CD4-positive, alpha-beta T cell treated with Interleukin-1 beta for 1 hour (primary cell): ENCODE data around the gene ZNF441.
"Not testable (repeated sequence)": the region's sequence is repeated elsewhere in the genome, so short reads cannot be mapped to it uniquely, and the experiment has no call there.

Experiments used
- DNase-seq, 2 donors: peaks; one replicate each; pipeline ENCODE4 v3.0.0-alpha.2; 2020 to 2022

The ZNF441 gene

GRCh38 chr19:11766597-11767591, at the start of gene ZNF441:
TSS of gene ZNF441 (plus strand) at chr19:11767000. CDS start at chr19:11767194, 194 bp downstream.
- peak; percentile 92 to 93 for DNase-seq

DNA sequence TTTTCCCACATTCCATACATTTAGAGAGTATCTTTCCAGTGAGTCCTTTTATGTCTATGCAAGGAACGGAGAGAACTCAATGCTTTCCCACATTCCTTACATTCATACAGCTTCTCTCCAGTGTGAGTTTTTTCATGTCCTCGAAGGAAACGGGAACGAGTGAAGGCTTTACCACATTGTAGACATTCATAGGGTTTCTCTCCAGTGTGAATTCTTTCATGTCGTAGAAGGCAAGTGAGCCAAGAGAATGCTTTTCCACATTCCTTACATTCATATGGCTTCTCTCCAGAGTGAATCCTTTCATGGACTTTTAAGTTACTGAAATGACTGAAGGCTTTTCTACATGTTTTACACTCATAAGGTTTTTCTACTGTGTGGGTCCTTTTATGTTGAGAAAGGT, 45.1 kb upstream of the ZNF441 start:
- no peak for DNase-seq

DNA sequence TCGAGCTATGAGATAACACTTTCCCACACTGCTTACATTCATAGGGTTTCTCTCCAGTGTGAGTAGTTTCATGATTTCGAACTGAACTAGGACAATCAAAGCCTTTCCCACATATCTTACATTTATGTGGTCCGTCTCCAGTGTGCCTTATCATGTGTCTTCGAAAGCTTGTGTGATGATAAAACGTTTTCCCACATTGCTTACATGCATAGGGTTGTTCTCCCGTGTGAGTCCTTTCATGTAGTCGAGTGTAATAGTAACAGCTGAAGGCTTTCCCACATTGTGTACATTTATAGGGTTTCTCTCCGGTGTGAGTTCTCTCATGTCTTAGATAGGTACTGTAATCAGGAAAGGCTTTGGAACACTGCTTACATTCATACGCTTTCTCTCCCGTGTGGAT, 44.4 kb upstream of the ZNF441 start:
- DNase-seq: no peak

DNA sequence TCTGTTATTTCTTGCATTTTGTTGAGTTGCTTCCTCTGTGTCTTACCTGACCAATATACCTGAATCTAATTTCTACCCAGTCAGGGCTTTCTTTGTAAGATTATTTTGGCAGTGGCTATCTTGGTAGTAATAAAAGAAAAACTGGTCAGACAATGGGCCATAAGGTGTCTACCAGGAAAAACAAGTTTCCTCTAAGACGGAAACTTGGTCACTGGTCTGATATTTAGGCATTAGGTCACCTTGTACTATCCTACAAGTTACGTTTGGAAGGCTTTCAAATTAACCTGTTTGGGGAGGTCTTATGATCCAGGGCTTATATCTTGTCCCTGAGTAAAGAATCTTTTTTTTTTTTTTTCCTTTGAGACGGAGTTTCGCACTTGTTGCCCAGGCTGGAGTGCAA, 37.2 kb upstream of the ZNF441 start:
- no peak for DNase-seq

DNA sequence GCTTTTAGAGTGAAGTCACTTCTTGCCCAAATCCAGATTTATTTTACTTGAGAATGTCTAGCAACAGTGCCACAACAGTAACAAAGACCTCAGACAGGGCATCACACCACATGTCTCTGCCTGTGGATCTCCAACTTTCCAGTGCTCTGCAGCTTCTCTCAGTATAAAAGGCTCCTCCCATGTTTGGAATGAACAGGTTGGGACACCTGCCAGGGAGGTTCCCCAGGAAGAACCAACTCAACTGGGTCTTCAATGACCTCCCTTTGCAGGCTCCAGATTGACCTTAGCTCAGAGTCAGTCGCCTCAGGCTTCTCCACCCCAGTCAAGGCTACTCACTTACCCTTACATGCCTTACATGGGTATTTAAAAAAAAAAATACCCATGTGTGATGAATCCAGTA, 31.4 kb upstream of the ZNF441 start:
- no peak for DNase-seq

DNA sequence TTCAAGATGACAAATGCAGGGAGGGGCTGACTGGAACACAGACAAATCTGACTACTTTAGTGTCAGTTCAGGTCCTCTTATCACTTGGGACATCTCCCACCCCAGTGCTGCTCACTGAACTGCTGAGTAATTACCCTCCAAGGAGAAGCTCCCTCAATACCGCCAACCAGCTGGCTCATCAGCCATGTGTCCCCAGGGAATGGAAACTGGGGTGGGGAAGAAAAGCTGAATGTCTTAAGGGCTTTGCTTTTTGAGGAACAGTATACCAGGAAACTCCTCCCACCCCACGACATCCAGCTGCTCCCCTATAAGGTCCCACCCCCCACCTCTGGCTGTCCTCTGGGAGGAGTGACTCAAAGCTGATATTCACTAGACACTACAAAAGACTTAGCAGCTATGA, 30.1 kb upstream of the ZNF441 start:
- peak in 1 of 2 donors; percentile 22 for DNase-seq

DNA sequence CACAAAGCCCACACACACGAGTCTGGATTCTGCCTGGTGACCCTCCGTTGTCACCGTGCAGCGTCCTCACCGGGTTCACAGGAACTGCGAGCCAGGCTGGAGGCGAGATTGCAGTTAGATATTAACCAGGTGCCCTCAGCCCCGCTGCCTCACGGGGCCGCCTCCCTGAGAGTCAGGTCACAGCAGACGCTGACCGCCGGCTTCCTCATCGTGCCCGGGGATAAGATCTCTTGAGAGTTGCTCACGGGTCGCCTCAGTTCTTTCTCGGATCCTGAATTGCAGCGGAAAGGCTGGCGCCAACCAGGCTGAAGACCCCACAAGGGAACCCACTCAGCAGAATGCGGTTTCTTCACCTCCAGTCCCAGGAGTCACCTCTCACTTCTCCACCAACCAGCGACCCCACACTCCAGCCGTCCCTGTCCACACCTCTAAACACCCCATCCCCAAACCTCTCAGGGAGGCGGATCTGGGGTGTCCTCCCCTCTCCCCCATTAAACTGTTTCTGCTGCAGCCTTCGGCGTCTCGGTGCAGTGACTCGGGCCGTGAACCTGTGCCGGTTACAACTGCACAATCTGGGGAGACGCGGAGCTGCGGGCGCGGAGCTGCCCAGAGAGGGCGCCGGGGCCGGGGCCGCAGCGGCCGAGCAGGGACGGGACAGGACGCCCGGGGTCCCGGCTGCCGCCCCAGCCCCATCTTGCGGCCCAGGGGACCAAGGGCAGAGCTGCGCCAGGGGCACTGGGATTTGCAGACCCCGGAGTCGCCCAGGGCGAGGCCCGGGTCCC, 28.6 kb upstream of the ZNF441 start:
- peak; percentile 17 to 20 for DNase-seq

DNA sequence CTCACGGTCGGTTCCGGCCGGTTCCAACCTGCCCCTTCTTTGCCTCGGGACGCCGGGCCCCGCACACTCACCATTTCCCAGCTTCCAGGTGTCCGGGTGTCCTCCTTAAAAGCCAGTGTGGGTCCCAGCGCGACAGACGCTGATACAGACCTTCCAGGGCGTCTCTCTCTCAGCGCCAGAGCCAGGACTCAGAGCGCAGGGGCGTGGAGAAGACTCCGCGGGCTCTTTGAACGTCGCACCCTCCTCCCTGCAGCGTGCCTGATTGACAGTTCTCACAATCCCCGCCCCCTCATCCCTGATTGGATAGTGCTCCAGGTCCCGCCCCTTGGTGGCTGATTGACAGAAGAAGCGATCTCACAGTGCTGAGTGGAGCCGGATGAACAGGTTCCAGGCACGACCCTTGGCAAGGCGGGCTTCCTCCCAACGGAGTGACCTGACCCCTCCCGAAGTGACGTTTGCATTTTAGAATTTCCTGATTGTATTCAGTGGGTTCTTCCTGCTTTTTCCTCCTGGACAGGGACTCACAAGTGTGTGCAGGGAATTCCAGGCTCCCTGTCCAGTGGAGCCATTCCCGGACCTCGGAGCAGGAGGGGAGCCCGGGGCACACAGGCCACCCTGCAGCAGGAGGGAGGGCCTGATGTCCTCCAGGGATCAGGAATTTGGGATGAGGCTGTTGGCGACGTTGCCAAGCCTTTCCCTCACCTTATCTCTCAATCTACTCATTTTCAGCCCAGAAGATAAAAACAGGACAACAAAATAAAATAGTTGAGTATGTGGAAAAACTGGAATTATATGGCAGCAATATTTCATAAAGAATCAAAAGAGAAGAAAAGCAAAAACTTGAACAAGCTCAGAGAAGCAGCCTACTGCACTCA, 27.8 kb upstream of the ZNF441 start, which contains the start of gene ZNF823:
ZNF823 (minus strand) TSS at position 201 of the 875 bp plus-strand sequence; CDS start at position 74, 127 bp downstream.
- DNase-seq: peak; percentile 92 to 98

GRCh38 chr19:11745869-11746268, 20.9 kb upstream of the ZNF441 start:
- no peak for DNase-seq

GRCh38 chr19:11747277-11747676, 19.5 kb upstream of the ZNF441 start:
- no peak for DNase-seq

GRCh38 chr19:11749751-11750150, 17.0 kb upstream of the ZNF441 start:
- no peak for DNase-seq

GRCh38 chr19:11752244-11752736, 14.5 kb upstream of the ZNF441 start:
- DNase-seq: no peak

DNA sequence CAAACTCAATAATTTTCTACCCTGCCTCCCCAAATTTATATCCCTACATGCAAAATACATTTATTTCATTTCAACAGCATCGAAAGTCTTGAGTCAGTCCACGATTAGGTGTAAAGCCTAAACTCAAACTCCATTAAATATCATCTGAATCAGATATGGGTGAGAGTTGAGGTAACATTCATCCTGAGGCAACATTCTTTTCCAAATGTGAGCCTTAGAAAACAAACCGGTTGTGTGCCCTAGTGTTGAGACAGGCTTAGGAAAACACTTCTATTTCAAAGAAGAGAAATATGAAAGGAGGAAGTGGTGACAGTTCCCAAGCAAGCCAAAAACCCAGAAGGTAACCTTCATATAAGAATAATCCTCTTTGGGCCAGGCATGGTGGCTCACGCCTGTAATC, 12.1 kb upstream of the ZNF441 start:
- DNase-seq: no peak

DNA sequence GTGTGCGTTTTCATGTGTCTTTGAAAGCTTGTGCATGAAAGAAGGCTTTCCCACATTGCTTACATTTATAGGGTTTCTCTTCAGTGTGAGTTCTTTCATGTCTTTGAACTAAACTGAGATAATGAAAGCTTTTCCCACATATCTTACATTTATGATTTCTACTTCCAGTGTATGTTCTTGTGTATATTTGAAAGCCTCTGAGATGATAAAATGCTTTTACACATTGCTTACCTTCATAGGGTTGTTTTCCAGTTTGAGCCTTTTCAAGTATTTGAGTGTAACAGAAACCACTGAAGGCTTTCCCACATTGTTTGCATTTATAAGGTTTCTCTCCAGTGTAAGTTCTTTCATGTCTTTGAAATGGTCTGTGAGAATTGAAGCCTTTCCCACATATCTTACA, 9.8 kb upstream of the ZNF441 start:
- no peak for DNase-seq

GRCh38 chr19:11759805-11760204, 7.0 kb upstream of the ZNF441 start:
- no peak for DNase-seq

- DNase-seq: no peak
These were observed 3.7 kb upstream of the ZNF441 start for GRCh38 chr19:11763117-11763516.

DNA sequence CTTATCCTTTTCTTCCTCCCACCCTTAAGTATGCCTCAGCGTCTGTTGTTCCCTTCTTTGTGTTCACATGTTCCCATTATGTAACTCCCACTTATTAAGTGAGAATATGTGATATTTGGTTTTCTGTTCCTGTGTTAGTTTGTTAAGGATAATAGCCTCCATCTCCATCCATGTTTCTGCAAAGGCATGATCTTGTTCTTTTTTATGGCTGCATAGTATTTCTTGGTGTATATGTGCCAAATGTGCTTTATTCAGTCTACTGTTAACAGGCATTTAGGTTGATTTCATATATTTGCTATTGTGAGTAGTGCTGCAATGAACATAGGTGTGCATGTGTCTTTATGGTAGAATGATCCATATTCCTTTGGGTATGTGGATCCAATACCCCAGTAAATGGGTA, 3.2 kb upstream of the ZNF441 start:
- DNase-seq: no peak

DNA sequence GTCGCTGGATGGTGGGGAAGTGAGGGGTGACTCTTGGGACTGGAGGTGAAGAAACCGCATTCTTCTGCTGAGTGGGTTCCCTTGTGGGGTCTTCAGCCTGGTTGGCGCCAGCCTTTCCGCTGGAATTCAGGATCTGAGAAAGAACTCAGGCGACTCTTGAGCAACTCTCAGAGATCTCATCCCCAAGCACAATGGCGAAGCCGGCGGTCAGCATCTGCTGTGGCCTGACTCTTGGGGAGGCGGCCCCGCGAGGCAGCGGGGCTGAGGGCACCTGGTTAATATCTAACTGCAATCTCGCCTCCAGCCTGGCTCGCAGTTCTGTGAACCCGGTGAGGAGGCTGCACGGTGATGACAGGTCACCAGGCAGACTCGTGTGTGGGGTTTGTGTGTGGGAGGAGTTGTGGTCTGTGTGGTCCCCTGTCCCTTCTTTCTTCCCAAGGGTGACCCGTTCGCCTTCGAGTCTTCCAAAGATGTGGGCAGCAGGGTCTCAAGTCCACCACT, 883 bp downstream of the ZNF441 start:
- DNase-seq: peak; percentile 13 to 25

DNA sequence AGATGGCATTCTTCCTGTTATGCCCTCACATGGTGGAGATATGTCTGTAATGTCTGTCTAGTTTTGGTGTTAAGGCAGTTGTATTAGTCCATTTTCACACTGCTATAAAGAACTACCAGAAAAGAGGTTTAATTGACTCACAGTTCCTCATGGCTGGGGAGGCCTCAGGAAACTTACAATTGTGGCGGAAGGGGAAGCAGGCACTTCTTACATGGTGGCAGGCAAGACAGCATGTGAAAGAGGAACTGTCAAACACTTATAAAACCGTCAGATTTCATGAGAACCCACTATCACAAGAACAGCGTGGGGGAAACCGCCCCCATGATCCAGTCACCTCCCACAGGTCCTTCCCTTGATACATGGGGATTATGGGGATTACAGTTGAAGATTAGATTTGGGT, 3.2 kb downstream of the ZNF441 start:
- no peak for DNase-seq

GRCh38 chr19:11771520-11771919, 4.7 kb downstream of the ZNF441 start:
- DNase-seq: not testable (repeated sequence)

GRCh38 chr19:11776669-11777068, 9.9 kb downstream of the ZNF441 start:
- not testable (repeated sequence) for DNase-seq

GRCh38 chr19:11780431-11781020, 13.7 kb downstream of the ZNF441 start:
- DNase-seq: no peak
